ENCODE measurements around the gene CDHR2. TPM values are rescaled to one million over a fixed set of nuclear protein-coding genes. Genes with fewer than 3 reads are reported as not detected.
A peak's percentile ranks its signal among the peaks of the same experiment; 100 is the strongest.

CDHR2 gene
- total RNA-seq, 3 donors from 2014 or later (not counting 1 experiment from before 2014, with no cell fraction given) = 0.75 to 2.2 (median 1.8) TPM

DNA sequence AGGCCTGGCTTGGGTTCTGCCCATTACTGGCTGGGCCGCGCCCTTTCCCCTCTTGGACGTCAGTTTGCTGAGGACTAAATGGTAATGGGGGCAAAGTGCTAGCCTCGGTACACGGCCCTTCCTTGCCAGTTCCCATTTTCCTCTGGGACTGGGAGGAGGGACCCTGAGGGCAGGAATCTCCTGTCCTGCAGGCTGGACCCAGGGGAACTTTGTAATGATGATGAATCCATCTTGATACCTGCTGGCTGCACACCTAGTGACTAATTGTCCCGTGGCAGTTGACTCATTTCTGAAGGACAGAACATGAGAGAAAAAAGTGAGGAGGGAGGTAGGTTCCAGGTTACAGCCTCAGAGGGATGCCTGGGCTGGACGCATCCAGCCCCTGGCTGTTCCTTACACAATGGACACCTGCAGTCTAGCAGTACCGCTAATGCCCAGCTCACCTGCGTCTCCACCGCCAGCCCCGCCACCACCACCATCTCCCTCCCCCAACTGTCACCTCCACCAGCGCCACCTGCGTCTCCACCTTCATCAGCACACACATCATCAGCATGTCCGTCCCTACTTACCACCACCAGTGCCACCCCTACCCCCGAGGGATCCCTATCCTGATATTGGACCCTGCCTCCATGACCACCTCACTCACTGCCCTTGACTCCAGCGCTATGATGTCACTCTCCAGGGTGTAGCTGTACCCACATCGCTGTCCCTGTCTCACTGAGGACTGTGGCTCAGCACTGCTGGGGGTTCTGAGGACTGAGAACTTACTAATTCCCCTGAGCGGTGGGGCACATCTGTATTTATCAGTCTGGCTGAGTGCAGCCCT, 4.3 kb downstream of the CDHR2 start:
- Mint-ChIP-seq H3K27ac (no peak overlapping the region), H3K27me3 (ENCODE audit: low read depth in 2 of 2) (peaks cover 0 to 8% of the 10 kb centered on the region in 2 donors), H3K9me3 (no peaks in the 10 kb centered on the region), H3K4me3 (no peak overlapping the region), H3K4me1 (peaks cover 10 to 19% of the 10 kb centered on the region in 2 donors), H3K36me3 (no peaks in the 10 kb centered on the region)
- 77% methylated on average over 18 of the region's 18 CpGs for WGBS (ENCODE audit: insufficient coverage)
- Histone ChIP-seq H3K27ac (ENCODE audit: low read length) (no peak overlapping the region), H3K4me3 (ENCODE audit: low read length) (no peak overlapping the region), H3K9me3 (ENCODE audit: control insufficient read depth, insufficient read depth, low read length) (no peaks in the 10 kb centered on the region), H3K36me3 (ENCODE audit: control insufficient read depth, insufficient read depth, low read length) (no peaks in the 10 kb centered on the region), H3K4me1 (ENCODE audit: control insufficient read depth, insufficient read depth, low read length) (peaks cover 18% of the 10 kb centered on the region), H3K27me3 (ENCODE audit: control insufficient read depth, insufficient read depth, low read length) (no peaks in the 10 kb centered on the region)
- TF ChIP-seq, protein P1, sequence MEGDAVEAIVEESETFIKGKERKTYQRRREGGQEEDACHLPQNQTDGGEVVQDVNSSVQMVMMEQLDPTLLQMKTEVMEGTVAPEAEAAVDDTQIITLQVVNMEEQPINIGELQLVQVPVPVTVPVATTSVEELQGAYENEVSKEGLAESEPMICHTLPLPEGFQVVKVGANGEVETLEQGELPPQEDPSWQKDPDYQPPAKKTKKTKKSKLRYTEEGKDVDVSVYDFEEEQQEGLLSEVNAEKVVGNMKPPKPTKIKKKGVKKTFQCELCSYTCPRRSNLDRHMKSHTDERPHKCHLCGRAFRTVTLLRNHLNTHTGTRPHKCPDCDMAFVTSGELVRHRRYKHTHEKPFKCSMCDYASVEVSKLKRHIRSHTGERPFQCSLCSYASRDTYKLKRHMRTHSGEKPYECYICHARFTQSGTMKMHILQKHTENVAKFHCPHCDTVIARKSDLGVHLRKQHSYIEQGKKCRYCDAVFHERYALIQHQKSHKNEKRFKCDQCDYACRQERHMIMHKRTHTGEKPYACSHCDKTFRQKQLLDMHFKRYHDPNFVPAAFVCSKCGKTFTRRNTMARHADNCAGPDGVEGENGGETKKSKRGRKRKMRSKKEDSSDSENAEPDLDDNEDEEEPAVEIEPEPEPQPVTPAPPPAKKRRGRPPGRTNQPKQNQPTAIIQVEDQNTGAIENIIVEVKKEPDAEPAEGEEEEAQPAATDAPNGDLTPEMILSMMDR (IDR thresholded peaks at IDR 0.05) = no peak
- intact Hi-C loops (cut with micrococcal nuclease) = no loop called here
- no peak for DNase-seq
- ATAC-seq = no peak

DNA sequence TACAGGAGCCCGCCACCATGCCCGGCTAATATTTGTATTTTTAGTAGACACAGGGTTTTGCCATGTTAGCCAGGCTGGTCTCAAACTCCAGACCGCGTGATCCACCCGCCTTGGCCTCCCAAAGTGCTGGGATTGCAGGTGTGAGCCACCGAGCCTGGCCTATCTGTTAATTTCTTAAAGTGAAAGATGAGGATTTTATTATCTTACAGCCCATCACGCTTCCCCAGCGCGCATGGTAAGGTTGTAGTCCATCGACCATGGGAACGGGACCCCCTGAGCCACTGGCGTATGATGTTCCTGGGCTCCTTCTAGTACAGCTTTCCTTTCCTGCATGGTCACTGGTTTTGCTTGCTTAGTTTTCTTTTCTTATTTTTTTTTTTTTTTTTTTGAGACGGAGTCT, 8.7 kb downstream of the CDHR2 start:
- WGBS (ENCODE audit: insufficient coverage) = 97% methylated on average over 12 of the region's 13 CpGs
- Histone ChIP-seq H3K4me1 (ENCODE audit: control insufficient read depth, insufficient read depth, low read length) (peaks cover 7% of the 10 kb centered on the region), H3K4me3 (ENCODE audit: low read length) (no peak overlapping the region), H3K36me3 (ENCODE audit: control insufficient read depth, insufficient read depth, low read length) (no peaks in the 10 kb centered on the region), H3K27me3 (ENCODE audit: control insufficient read depth, insufficient read depth, low read length) (no peaks in the 10 kb centered on the region), H3K9me3 (ENCODE audit: control insufficient read depth, insufficient read depth, low read length) (no peaks in the 10 kb centered on the region), H3K27ac (ENCODE audit: low read length) (no peak overlapping the region)
- DNase-seq (no peak), ATAC-seq (no peak)
- Mint-ChIP-seq H3K4me3 (no peak overlapping the region), H3K27me3 (ENCODE audit: low read depth in 2 of 2) (peaks cover 11 to 23% of the 10 kb centered on the region in 2 donors), H3K9me3 (no peaks in the 10 kb centered on the region), H3K4me1 (peaks cover 7 to 21% of the 10 kb centered on the region in 2 donors), H3K36me3 (no peaks in the 10 kb centered on the region), H3K27ac (no peak overlapping the region)
- intact Hi-C loops (cut with micrococcal nuclease) = loop anchor here (5.0 kb wide), 1 partner anchor 141 kb away; the partner anchor contains the start of gene CLTB
- TF ChIP-seq, protein P1 (IDR thresholded peaks at IDR 0.05) = no peak

DNA sequence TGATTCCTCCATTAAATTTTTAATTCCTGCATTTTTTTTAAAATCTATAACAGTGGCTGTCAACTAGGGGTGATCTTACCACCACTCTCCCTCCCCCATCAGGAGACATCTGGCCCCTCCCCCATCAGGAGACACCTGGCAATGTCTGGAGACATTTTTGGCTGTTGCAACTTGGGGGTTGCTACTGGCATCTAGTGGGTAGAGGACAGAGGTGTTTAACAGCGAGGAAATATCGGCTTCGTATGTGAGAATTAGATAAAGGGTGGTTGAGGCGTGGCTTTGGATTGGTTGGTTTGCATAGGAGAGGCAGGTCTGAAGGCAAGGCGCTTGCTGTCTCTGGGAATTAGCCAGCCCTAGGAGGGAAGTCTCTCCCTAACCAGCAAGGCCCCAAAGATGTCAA, 10.5 kb downstream of the CDHR2 start:
- Mint-ChIP-seq H3K36me3 (no peaks in the 10 kb centered on the region), H3K4me1 (peaks cover 7 to 21% of the 10 kb centered on the region in 2 donors), H3K9me3 (no peaks in the 10 kb centered on the region), H3K4me3 (no peak overlapping the region), H3K27ac (no peak overlapping the region), H3K27me3 (ENCODE audit: low read depth in 2 of 2) (peaks cover 12 to 19% of the 10 kb centered on the region in 2 donors)
- no peak overlapping the region for H3K27ac ChIP-seq (ENCODE audit: low read length)
- no peak overlapping the region for H3K4me3 ChIP-seq (ENCODE audit: low read length)
- no peaks in the 10 kb centered on the region for H3K36me3 ChIP-seq (ENCODE audit: control insufficient read depth, insufficient read depth, low read length)
- ATAC-seq = peak in 2 of 3 donors; percentile 52 to 73
- no peaks in the 10 kb centered on the region for H3K9me3 ChIP-seq (ENCODE audit: control insufficient read depth, insufficient read depth, low read length)
- no peaks in the 10 kb centered on the region for H3K4me1 ChIP-seq (ENCODE audit: control insufficient read depth, insufficient read depth, low read length)
- TF ChIP-seq, protein P1 (IDR thresholded peaks at IDR 0.05) = no peak
- intact Hi-C loops (cut with micrococcal nuclease) = loop anchor here (5.0 kb wide), 1 partner anchor 142 kb away; the partner anchor contains the start of gene CLTB
- 13% methylated on average over 5 of the region's 5 CpGs for WGBS (ENCODE audit: insufficient coverage)
- no peaks in the 10 kb centered on the region for H3K27me3 ChIP-seq (ENCODE audit: control insufficient read depth, insufficient read depth, low read length)
- DNase-seq = peak in 1 of 2 donors; percentile 67
